Activated CD4-positive, alpha-beta memory T cell treated with anti-CD3 and anti-CD28 coated beads, Interleukin-2, amount 10 ng/mL, durations not matched to agents 7 days and 5 days (primary cell): ENCODE results near the gene ARMC7. TPM values are rescaled to one million over a fixed set of nuclear protein-coding genes. Genes with fewer than 3 reads are reported as not detected.

Experiments used
- CTCF ChIA-PET: fragments of 350-600 bp; sonication (Branson Sonifier 250); formaldehyde crosslinking; loops from one replicate; lab custom pipeline; 2021; ENCODE audit warnings: antibody characterized with exemption, inconsistent platforms; lab: Charles Lee
- POLR2A ChIA-PET: fragments of 350-600 bp; sonication (Branson Sonifier 250); formaldehyde crosslinking; loops from one replicate; lab custom pipeline; 2021; ENCODE audit warnings: antibody characterized with exemption; lab: Charles Lee
- DNase-seq: peaks from one replicate; pipeline ENCODE4 v3.0.0-alpha.2; 2020
- H3K27ac Mint-ChIP-seq: one replicate; pipeline ENCODE4 v1.8.0; 2021; ENCODE audit warnings: mild to moderate bottlenecking, mixed read lengths
- H3K27me3 Mint-ChIP-seq: one replicate; pipeline ENCODE4 v1.8.0; 2021; ENCODE audit warnings: mixed read lengths
- H3K36me3 Mint-ChIP-seq: one replicate; pipeline ENCODE4 v1.8.0; 2021; ENCODE audit warnings: low read depth, mixed read lengths
- H3K4me1 Mint-ChIP-seq: one replicate; pipeline ENCODE4 v1.8.0; 2021; ENCODE audit warnings: mixed read lengths
- H3K4me3 Mint-ChIP-seq: one replicate; pipeline ENCODE4 v1.8.0; 2021; ENCODE audit warnings: mild to moderate bottlenecking, mixed read lengths
- H3K9me3 Mint-ChIP-seq: one replicate; pipeline ENCODE4 v1.8.0; 2021; ENCODE audit warnings: mixed read lengths
- total RNA-seq, 2 experiments: library from RNA; stranded (reverse); gene quantifications; one replicate each; pipeline ENCODE4 v1.2.3, GENCODE V29; 2021

Gene ARMC7
- 10 to 100 TPM; 17.1 to 17.9 TPM for total RNA-seq

DNA sequence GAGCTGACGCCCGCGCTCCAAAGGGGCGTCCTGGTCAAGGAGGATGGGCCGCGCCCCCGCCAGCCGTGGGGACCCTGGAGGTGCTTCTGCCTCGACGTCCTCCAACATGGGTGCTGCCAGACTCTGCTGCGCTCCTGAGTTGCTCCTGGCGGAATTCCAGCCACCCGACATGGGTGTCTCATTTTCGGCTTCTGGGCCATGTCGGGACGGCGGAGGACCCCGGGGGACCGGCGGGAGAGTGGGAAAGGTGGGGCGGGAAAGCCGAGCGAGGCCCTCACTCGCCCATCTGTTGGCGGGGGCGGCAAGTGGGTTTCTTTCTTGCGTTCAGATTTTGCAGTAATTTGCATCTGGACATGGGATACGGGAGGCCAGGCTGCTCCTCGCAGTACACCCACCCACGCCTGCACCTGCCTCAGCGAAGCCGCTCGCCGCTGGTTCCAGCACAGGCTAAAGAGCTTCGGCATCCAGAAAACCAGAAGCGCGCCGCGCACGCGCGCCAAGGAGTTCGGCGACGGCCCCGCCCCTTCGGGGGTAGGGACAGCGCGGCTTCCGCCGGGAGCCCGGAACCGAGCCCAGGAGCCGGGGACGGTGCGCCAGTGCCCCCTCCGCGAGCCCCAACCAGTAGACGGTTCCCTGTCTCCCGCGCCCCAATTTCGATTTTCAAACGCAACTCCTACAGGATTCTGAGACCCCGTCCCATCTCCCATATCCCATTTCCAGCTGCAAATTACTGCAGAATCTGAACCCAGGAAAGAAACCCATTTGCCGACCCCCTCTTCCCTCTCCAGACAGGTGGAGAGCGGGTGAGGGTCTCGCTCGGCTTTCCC is at the start of gene ARMC7:
ARMC7 (plus strand) TSS at position 563 of the 827 bp plus-strand sequence. CDS start 320 bp downstream, outside the sequence.
- Mint-ChIP-seq H3K27me3 (no peaks in the 10 kb centered on the region), H3K9me3 (no peaks in the 10 kb centered on the region), H3K27ac (peak within 1 kb of the TSS; percentile 79), H3K4me1 (peaks cover 41% of the 10 kb centered on the region), H3K4me3 (peak within 1 kb of the TSS; percentile 84), H3K36me3 (peaks cover 18% of the 10 kb centered on the region)
- POLR2A ChIA-PET, result interaction anchor here (0.7 to 2.9 kb wide), 24 partner anchors 8 to 180 kb away, joined by 3 to 11 read pairs (median 3); partner anchors contain the start of genes CDR2L, JPT1, MRPL58 and SLC16A5
- DNase-seq, result peak; percentile 92
- CTCF ChIA-PET, result interaction anchor here (1.0 to 9.0 kb wide), 7 partner anchors 21 to 148 kb away, joined by 3 to 158 read pairs (median 15); partner anchors contain the start of gene NT5C

DNA sequence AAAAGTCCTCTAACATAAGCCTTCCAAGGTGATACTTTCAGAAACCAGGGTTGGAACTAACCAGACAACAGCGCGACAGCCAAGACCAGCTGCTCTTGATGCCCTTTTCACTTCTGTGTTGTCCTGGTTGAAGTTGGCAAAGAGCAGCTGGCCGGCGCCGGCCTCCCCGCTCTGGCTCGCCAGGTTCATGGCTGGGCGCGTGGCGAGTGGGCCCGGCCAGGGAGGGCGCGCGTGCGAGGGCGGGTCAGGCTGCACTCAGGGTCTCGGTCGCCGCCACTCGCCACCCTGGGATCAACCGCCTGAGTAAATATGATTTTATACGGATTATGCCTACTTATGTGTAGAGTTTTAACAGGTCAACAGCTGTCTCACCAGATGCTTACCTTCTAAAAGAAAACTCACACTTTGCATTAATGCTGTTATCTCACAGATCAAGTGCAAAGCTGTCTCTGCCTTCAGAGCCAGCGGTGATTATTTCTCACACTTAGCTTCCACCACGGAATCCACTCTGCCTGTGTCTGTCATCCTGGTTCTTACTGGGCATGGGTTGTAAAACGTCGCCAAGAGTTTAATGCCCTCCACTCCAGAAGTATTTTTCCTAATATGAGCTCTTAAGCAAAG is 49.2 kb upstream of the ARMC7 start:
- Mint-ChIP-seq H3K36me3 (peaks cover 56% of the 10 kb centered on the region), H3K4me1 (peaks cover 21% of the 10 kb centered on the region), H3K27me3 (no peaks in the 10 kb centered on the region), H3K27ac (no peak overlapping the region), H3K4me3 (no peak overlapping the region), H3K9me3 (no peaks in the 10 kb centered on the region)
- no peak for DNase-seq
- ChIA-PET POLR2A (interaction anchor here (0.7 to 2.2 kb wide), 6 partner anchors 14 to 122 kb away, joined by 3 to 9 read pairs (median 4); partner anchors contain the start of genes ATP5PD, KCTD2, SLC16A5 and SUMO2), CTCF (interaction anchor here (0.6 to 3.3 kb wide), 19 partner anchors 7 to 200 kb away, joined by 3 to 19 read pairs (median 4); partner anchors contain the start of genes ARMC7, MRPL58 and NUP85)

DNA sequence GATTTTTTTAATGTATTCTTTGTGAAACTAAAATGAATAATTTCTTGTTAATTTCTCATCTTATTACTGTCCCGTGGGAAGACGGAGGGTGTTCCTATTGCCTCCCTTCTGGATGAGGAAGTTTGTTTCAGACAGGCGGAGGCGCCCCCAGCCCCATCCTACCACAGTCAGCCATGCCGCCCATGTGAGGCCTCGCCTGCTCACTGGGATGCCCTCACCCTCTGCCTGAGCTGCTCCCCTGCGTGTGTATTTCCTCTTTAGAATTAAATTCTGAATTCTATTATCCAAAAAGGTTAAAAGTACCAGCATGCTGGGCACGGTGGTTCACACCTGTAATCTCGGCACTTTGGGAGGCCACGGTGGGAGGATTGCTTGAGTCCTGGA is 48.7 kb upstream of the ARMC7 start:
- no peaks in the 10 kb centered on the region for H3K27me3 Mint-ChIP-seq
- H3K9me3 Mint-ChIP-seq, result no peaks in the 10 kb centered on the region
- DNase-seq, result no peak
- POLR2A ChIA-PET, result interaction anchor here (0.7 to 2.2 kb wide), 4 partner anchors 14 to 122 kb away, joined by 3 to 9 read pairs (median 3); partner anchors contain the start of genes ATP5PD, KCTD2, SLC16A5 and SUMO2
- CTCF ChIA-PET, result interaction anchor here (1.0 to 3.3 kb wide), 6 partner anchors 15 to 141 kb away, joined by 3 to 19 read pairs (median 12); partner anchors contain the start of gene ARMC7
- H3K4me3 Mint-ChIP-seq, result no peak overlapping the region
- H3K27ac Mint-ChIP-seq, result no peak overlapping the region
- H3K4me1 Mint-ChIP-seq, result peaks cover 26% of the 10 kb centered on the region
- peaks cover 54% of the 10 kb centered on the region for H3K36me3 Mint-ChIP-seq

DNA sequence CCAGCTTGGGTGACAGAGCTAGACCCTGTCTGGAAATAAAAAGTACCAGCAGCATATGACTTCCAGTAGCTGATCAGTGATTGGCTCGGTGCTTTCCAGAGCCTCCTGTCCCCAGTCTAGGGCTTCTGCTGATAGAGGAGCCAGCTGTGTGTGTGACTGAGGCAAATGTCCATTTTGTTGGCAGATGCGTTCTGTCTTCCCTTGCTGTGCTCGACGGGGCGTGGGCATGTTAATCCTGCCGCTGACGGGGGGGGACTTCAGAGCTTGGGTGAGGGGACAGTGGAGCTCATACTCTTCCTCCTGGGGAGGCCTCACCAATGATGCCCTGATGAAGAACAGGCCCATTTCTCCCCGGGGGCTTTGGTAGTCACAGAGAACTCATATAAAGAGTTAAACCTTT is 48.2 kb upstream of the ARMC7 start:
- no peaks in the 10 kb centered on the region for H3K27me3 Mint-ChIP-seq
- peaks cover 32% of the 10 kb centered on the region for H3K4me1 Mint-ChIP-seq
- H3K36me3 Mint-ChIP-seq, result peaks cover 48% of the 10 kb centered on the region
- no peak overlapping the region for H3K27ac Mint-ChIP-seq
- ChIA-PET CTCF (interaction anchor here (1.0 to 3.3 kb wide), 5 partner anchors 14 to 140 kb away, joined by 3 to 16 read pairs (median 6); no protein-coding TSS in a partner anchor), POLR2A (interaction anchor here (1.3 kb wide), 1 partner anchor 27 kb away, joined by 3 read pairs; the partner anchor contains the start of gene SLC16A5)
- no peaks in the 10 kb centered on the region for H3K9me3 Mint-ChIP-seq
- DNase-seq, result no peak
- no peak overlapping the region for H3K4me3 Mint-ChIP-seq

DNA sequence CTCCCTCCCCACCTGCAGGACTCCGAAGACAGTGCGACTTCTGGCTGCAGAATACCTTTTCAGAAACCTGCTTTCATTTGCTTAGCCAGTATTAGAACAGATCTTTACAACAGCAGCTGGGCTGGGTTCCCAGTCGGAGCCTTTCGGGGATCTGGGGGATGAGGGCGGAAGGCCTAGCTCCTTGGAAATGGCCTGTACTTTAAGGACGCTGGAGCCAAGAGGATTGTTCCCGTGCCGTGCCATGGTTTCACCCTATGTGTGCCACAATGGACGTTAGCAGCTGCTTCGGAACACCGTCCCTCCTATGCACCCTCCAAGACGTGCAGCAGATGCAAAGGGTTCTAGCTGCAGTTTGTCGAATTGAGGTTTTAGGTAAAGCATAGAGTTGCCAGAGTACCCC is 46.6 kb upstream of the ARMC7 start:
- POLR2A ChIA-PET, result no interaction called here

DNA sequence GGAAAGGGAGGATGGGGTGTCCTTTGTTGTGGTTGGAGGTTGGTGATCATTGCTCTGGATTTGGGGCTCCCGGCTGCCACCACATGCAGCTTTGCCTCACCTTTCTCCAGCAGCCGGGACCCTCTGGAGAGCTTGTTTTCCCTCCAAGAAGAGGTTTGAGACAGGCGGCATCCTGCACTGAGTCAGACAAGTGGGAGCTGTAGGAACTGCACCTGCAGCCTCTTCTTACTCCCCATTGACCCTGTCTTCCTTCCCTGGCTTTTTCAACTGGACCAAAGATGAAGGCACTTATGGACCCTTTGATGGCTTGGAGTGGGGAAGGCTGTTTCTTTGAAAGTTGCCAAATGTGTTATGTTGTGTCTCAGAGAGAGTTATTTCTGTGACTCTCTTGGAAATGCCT is 46.1 kb upstream of the ARMC7 start:
- Mint-ChIP-seq H3K36me3 (peaks cover 48% of the 10 kb centered on the region), H3K27me3 (no peaks in the 10 kb centered on the region), H3K9me3 (no peaks in the 10 kb centered on the region), H3K4me3 (no peak overlapping the region), H3K27ac (no peak overlapping the region), H3K4me1 (peaks cover 47% of the 10 kb centered on the region)
- ChIA-PET POLR2A (no interaction called here), CTCF (interaction anchor here (1.1 to 3.3 kb wide), 3 partner anchors 42 to 106 kb away, joined by 3 to 9 read pairs (median 3); no protein-coding TSS in a partner anchor)
- no peak for DNase-seq

More for the DNA sequence above, 46.6 kb upstream of the ARMC7 start:
- Mint-ChIP-seq H3K4me1 (peaks cover 45% of the 10 kb centered on the region), H3K27ac (no peak overlapping the region), H3K27me3 (no peaks in the 10 kb centered on the region), H3K9me3 (no peaks in the 10 kb centered on the region), H3K36me3 (peaks cover 48% of the 10 kb centered on the region), H3K4me3 (no peak overlapping the region)
- CTCF ChIA-PET, result interaction anchor here (1.1 to 3.3 kb wide), 4 partner anchors 43 to 105 kb away, joined by 3 to 9 read pairs (median 4); no protein-coding TSS in a partner anchor
- DNase-seq, result no peak

DNA sequence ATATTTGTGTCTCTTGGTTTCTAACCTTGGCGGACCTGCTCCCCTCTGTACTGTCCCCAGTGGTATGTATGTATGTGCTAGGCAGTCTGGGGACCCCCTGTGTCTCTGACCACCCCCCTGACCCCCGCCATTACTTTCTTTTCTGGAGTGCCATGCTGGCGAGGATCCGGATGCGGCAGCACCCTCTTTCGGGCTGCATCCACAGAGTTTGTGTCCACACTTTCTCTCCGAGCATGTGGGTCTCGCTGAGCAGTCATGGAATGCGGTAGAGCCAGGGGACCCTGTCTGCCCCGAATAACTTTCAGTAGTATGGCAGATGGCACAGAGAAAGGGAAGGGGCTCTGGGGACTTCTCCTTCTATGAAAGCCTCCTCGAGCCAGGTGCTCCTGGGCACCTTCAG is 45.7 kb upstream of the ARMC7 start:
- H3K27me3 Mint-ChIP-seq, result no peaks in the 10 kb centered on the region
- DNase-seq, result no peak
- H3K4me3 Mint-ChIP-seq, result no peak overlapping the region
- H3K9me3 Mint-ChIP-seq, result no peaks in the 10 kb centered on the region
- POLR2A ChIA-PET, result no interaction called here
- peaks cover 49% of the 10 kb centered on the region for H3K4me1 Mint-ChIP-seq
- peaks cover 48% of the 10 kb centered on the region for H3K36me3 Mint-ChIP-seq
- CTCF ChIA-PET, result interaction anchor here (1.1 to 1.3 kb wide), 2 partner anchors 47 to 106 kb away, joined by 3 read pairs; no protein-coding TSS in a partner anchor
- H3K27ac Mint-ChIP-seq, result no peak overlapping the region

DNA sequence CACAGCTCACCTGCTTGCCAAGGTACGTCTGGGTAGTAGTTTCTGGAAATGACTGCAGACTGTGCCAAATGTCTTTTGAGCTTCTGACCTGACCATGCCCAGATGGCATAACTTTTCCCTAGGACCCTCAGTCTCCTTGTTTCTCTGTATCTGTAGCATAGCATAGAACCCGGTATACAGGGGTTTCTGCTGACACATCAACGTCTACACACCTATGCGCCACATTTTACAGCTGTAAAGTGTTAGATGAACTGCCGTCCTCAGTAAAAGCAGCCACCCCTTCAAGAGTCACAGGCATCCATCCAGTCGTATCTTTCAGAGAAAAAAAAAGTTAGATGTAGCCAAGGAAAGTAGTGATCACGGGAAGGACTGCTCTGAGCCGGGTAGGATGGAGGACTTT is 45.3 kb upstream of the ARMC7 start:
- no peak overlapping the region for H3K27ac Mint-ChIP-seq

DNA sequence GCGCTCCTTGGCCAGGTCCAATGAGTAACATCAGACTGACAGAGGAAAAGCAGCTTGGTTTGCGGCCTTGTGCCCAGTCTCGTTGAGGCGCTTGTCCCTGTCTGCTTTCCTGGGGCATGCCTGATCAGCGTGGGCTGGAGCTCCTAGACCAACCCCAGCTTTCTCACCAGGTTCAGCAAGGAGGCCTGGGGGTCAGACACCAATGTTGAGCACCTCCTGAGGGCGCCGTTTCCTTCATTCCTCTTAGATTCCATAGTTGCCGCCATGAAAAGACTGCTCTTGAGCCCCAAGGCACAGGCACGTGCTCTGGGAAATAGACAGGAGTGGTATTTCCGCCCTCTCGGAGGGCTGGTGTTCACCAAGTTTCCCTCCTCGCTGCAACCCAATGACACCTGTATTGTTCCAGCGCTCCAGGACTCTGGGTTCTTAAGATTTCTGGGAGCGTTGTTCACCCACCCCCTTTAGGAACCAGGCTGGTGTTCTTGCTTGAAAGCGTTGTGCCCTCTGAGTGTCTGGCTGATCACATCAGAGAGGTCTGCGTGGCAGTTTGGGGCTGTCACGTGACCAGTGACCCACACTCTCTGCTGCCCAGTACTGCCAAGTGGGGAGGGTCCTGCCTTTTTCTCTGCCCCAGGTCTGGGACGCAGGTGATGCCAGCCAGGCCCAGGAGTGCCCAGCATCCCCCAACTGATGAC is 44.8 kb upstream of the ARMC7 start:
- Mint-ChIP-seq H3K27ac (peak overlapping the region; percentile 78), H3K4me3 (no peak overlapping the region), H3K9me3 (no peaks in the 10 kb centered on the region), H3K36me3 (peaks cover 41% of the 10 kb centered on the region), H3K4me1 (peaks cover 49% of the 10 kb centered on the region), H3K27me3 (no peaks in the 10 kb centered on the region)
- no peak for DNase-seq
- ChIA-PET POLR2A (no interaction called here), CTCF (interaction anchor here (1.6 kb wide), 1 partner anchor 46 kb away, joined by 3 read pairs; no protein-coding TSS in a partner anchor)

More for the DNA sequence above, 45.3 kb upstream of the ARMC7 start:
- CTCF ChIA-PET, result interaction anchor here (1.3 kb wide), 1 partner anchor 46 kb away, joined by 3 read pairs; no protein-coding TSS in a partner anchor
- POLR2A ChIA-PET, result no interaction called here
- Mint-ChIP-seq H3K4me3 (no peak overlapping the region), H3K9me3 (no peaks in the 10 kb centered on the region), H3K36me3 (peaks cover 44% of the 10 kb centered on the region), H3K4me1 (peaks cover 49% of the 10 kb centered on the region), H3K27me3 (no peaks in the 10 kb centered on the region)
- no peak for DNase-seq

DNA sequence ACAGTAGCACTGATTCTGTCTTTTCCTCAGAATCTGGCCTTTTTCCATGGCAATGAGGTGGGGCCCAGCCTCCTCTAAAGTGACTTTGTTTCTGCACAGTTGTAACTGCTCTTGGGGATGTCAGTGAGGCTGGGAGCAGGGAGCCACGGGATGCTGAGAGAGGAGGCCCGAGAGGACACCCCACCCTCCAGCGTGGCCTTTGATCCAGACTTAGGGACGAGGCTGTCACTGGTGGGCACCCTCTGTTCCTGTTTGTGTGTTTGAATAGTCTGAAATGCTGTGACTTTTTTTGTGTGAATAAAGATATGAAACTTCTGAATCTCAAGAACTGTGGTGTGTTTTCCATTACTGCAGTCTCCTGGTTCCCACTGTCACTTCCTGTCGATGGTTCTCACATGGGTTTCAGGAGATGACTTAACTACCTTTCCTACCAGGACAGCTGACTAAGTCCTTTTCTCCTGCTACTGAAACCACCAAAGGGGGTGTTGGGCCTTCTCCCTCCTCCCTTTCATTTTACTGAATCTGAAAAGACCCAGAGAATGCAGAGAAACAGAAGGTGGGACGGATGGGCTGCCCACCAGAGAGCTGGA is 44.1 kb upstream of the ARMC7 start:
- H3K27me3 Mint-ChIP-seq, result no peaks in the 10 kb centered on the region
- H3K9me3 Mint-ChIP-seq, result no peaks in the 10 kb centered on the region
- H3K36me3 Mint-ChIP-seq, result peaks cover 38% of the 10 kb centered on the region
- H3K4me1 Mint-ChIP-seq, result peaks cover 49% of the 10 kb centered on the region
- POLR2A ChIA-PET, result interaction anchor here (0.7 to 1.1 kb wide), 2 partner anchors 37 to 53 kb away, joined by 3 read pairs; partner anchors contain the start of gene MRPL58
- H3K27ac Mint-ChIP-seq, result peak overlapping the region; percentile 78
- CTCF ChIA-PET, result interaction anchor here (0.7 to 3.0 kb wide), 4 partner anchors 11 to 48 kb away, joined by 3 to 16 read pairs (median 3); no protein-coding TSS in a partner anchor
- DNase-seq, result no peak
- H3K4me3 Mint-ChIP-seq, result no peak overlapping the region

DNA sequence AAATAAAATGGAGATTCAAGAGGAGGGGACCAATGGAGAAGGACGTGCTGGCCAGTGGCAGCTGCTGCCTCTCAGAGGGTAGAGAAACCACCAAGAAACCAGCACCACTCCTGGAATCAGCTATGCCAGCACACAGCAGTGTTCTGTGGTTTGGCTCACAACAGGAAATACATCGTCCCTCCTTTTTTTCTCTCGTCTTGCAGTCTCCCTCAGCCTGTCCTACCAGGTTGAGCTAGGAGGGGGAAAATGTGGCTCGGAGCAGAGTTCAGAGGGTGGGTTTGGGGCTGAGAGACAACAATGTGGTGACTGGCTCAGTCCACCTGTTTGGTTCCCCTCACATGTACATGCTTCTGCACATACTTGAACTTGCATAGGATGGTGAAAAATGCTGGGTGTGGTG is 41.9 kb upstream of the ARMC7 start:
- ChIA-PET CTCF (interaction anchor here (0.6 to 3.0 kb wide), 13 partner anchors 8 to 317 kb away, joined by 3 to 16 read pairs (median 3); partner anchors contain the start of gene SLC25A19), POLR2A (interaction anchor here (0.7 to 1.6 kb wide), 10 partner anchors 9 to 194 kb away, joined by 3 to 8 read pairs (median 4); partner anchors contain the start of genes GGA3, JPT1, KCTD2 and MRPL58)
- Mint-ChIP-seq H3K4me3 (no peak overlapping the region), H3K27me3 (no peaks in the 10 kb centered on the region), H3K9me3 (no peaks in the 10 kb centered on the region), H3K4me1 (peaks cover 43% of the 10 kb centered on the region), H3K36me3 (peaks cover 18% of the 10 kb centered on the region), H3K27ac (peak overlapping the region; percentile 91)
- DNase-seq, result peak; percentile 69
